ENCODE measurements around the gene MAP3K14. TPM values are rescaled to one million over a fixed set of nuclear protein-coding genes. Genes with fewer than 3 reads are reported as not detected.

The MAP3K14 gene
- total and polyA plus RNA-seq, 10 of the 15 experiments (the other 5 are each of a cell fraction or from before 2014, with no cell fraction given), result 2.1 to 33.3 (median 19.7) TPM

DNA sequence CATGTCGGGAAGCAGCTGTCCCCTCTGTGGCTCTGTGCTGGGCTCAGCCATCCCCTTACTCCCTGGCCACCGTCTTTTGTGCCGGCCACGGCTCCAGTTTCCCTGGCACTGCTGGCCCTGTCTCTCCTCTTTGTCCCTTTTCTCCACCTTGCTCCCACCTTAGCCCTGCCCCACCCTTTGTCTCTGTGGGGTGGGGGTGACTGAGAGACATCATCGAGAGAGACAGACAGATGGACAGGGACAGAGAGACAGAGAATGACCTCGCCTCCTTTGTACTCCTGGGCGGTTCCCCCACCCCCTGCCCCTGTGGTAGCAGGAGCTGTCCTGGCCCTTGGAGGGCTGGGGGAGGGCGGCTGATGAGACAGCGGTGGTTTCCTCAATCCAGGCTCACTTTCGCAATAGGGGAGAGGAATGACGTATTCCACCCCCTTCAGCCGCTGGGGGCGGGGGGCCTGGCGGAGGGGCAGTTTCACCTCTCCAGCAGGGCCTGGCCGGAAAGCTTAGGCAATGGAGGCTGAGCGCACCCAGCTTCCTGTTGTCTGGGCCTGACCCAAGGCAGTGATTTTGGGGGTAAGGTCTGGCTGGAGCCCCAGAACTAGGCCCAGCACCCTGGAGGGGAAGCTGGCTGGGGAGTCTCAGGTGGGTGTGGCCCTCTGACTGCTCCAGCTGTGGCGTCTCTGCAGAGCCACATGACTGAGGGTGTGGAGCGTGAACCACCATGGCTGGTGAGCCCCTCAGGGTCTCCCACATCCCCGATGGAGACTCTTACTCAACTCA lies 87.9 kb downstream of the MAP3K14 start (continued):
- TF ChIP-seq RBBP5 (conservative IDR thresholded peaks at IDR 0.05), result no peak
- peak; percentile 52; the same call in 1 of the 2 replicates for TF ChIP-seq JUNB (IDR thresholded peaks at IDR 0.05)
- peak; percentile 69 for TF ChIP-seq SMARCA5 (IDR thresholded peaks at IDR 0.05)
- TF ChIP-seq ETV6 (conservative IDR thresholded peaks at IDR 0.05 in 1 of 2, IDR thresholded peaks at IDR 0.05 in 1 of 2; ENCODE audit: borderline replicate concordance in 1 of 2, low read depth in 1 of 2), result peak in 1 of 2 experiments; percentile 52; a peak in 2 of 4 replicates
- TF ChIP-seq, protein P1, sequence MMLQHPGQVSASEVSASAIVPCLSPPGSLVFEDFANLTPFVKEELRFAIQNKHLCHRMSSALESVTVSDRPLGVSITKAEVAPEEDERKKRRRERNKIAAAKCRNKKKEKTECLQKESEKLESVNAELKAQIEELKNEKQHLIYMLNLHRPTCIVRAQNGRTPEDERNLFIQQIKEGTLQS (IDR thresholded peaks at IDR 0.05; ENCODE audit: borderline replicate concordance, extremely low read depth, low read depth, low read length), result no peak
- TF ChIP-seq, protein P2, sequence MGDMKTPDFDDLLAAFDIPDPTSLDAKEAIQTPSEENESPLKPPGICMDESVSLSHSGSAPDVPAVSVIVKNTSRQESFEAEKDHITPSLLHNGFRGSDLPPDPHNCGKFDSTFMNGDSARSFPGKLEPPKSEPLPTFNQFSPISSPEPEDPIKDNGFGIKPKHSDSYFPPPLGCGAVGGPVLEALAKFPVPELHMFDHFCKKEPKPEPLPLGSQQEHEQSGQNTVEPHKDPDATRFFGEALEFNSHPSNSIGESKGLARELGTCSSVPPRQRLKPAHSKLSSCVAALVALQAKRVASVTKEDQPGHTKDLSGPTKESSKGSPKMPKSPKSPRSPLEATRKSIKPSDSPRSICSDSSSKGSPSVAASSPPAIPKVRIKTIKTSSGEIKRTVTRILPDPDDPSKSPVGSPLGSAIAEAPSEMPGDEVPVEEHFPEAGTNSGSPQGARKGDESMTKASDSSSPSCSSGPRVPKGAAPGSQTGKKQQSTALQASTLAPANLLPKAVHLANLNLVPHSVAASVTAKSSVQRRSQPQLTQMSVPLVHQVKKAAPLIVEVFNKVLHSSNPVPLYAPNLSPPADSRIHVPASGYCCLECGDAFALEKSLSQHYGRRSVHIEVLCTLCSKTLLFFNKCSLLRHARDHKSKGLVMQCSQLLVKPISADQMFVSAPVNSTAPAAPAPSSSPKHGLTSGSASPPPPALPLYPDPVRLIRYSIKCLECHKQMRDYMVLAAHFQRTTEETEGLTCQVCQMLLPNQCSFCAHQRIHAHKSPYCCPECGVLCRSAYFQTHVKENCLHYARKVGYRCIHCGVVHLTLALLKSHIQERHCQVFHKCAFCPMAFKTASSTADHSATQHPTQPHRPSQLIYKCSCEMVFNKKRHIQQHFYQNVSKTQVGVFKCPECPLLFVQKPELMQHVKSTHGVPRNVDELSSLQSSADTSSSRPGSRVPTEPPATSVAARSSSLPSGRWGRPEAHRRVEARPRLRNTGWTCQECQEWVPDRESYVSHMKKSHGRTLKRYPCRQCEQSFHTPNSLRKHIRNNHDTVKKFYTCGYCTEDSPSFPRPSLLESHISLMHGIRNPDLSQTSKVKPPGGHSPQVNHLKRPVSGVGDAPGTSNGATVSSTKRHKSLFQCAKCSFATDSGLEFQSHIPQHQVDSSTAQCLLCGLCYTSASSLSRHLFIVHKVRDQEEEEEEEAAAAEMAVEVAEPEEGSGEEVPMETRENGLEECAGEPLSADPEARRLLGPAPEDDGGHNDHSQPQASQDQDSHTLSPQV (IDR thresholded peaks at IDR 0.05), result 0 out of 2 replicates have a peak, but pooled peaks have one; percentile 53
- peak; percentile 39; the same call in 1 of the 2 replicates for TF ChIP-seq TAF1 (IDR thresholded peaks at IDR 0.05; ENCODE audit: borderline replicate concordance, low read depth, low read length)
- peak; percentile 52; the same call in 1 of the 3 replicates for TF ChIP-seq POU2F2 (IDR thresholded peaks at IDR 0.05; ENCODE audit: borderline replicate concordance, low read depth, low read length)
- no peak for TF ChIP-seq KDM1A (IDR thresholded peaks at IDR 0.05; ENCODE audit: borderline replicate concordance)
- peak; percentile 83 for TF ChIP-seq NBN (IDR thresholded peaks at IDR 0.05)
- peak; percentile 83 for TF ChIP-seq MEF2A (IDR thresholded peaks at IDR 0.05; ENCODE audit: insufficient read depth, low read depth, low read length)
- TF ChIP-seq, protein P3, sequence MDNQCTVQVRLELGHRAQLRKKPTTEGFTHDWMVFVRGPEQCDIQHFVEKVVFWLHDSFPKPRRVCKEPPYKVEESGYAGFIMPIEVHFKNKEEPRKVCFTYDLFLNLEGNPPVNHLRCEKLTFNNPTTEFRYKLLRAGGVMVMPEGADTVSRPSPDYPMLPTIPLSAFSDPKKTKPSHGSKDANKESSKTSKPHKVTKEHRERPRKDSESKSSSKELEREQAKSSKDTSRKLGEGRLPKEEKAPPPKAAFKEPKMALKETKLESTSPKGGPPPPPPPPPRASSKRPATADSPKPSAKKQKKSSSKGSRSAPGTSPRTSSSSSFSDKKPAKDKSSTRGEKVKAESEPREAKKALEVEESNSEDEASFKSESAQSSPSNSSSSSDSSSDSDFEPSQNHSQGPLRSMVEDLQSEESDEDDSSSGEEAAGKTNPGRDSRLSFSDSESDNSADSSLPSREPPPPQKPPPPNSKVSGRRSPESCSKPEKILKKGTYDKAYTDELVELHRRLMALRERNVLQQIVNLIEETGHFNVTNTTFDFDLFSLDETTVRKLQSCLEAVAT (IDR thresholded peaks at IDR 0.05), result 0 out of 2 replicates have a peak, but pooled peaks have one; percentile 21
- peak; percentile 97 for TF ChIP-seq ATF7 (IDR thresholded peaks at IDR 0.05; ENCODE audit: low read depth)
- TF ChIP-seq, protein P4, sequence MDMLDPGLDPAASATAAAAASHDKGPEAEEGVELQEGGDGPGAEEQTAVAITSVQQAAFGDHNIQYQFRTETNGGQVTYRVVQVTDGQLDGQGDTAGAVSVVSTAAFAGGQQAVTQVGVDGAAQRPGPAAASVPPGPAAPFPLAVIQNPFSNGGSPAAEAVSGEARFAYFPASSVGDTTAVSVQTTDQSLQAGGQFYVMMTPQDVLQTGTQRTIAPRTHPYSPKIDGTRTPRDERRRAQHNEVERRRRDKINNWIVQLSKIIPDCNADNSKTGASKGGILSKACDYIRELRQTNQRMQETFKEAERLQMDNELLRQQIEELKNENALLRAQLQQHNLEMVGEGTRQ (IDR thresholded peaks at IDR 0.05; ENCODE audit: borderline replicate concordance, low read depth, low read length), result no peak
- TF ChIP-seq SUPT20H (IDR thresholded peaks at IDR 0.05; ENCODE audit: borderline replicate concordance, control insufficient read depth, low read depth, low read length), result no peak
- TF ChIP-seq SPI1 (IDR thresholded peaks at IDR 0.05; ENCODE audit: borderline replicate concordance, insufficient read depth, low read depth, low read length), result peak; percentile 24; the same call in 1 of the 2 replicates
- no peak for TF ChIP-seq NR2C1 (IDR thresholded peaks at IDR 0.05)
- no peak for TF ChIP-seq HDAC6 (IDR thresholded peaks at IDR 0.05; ENCODE audit: unreplicated experiment)
- peak; percentile 94 for TF ChIP-seq TBL1XR1 (IDR thresholded peaks at IDR 0.05; ENCODE audit: low read depth, low read length)
- no peak for TF ChIP-seq FOS (IDR thresholded peaks at IDR 0.05; ENCODE audit: borderline replicate concordance, extremely low read depth, insufficient read length)

Measured in GM12878 (cell line).